ENCODE data around the gene ANK3. TPM values are rescaled to one million over a fixed set of nuclear protein-coding genes. Genes with fewer than 3 reads are reported as not detected.

The ANK3 gene
- total RNA-seq, 1 donor from 2014 or later, result 35.1 TPM

GRCh38 chr10:60246382-60246781 lies 143.3 kb downstream of the ANK3 start:
- Mint-ChIP-seq H3K9me3 (ENCODE audit: low read depth) (no peaks in the 10 kb centered on the region), H3K27ac (ENCODE audit: unreplicated experiment) (no peak overlapping the region), H3K36me3 (ENCODE audit: low read depth) (peaks cover 3% of the 10 kb centered on the region), H3K4me3 (ENCODE audit: unreplicated experiment) (no peak overlapping the region), H3K27me3 (ENCODE audit: low read depth) (no peaks in the 10 kb centered on the region), H3K4me1 (ENCODE audit: low read depth) (no peaks in the 10 kb centered on the region)
- no peak for DNase-seq (ENCODE audit: low spot score)
- TF ChIP-seq CTCF (IDR thresholded peaks at IDR 0.05), result no peak

- Mint-ChIP-seq H3K36me3 (ENCODE audit: low read depth) (no peaks in the 10 kb centered on the region), H3K4me3 (ENCODE audit: unreplicated experiment) (no peak overlapping the region), H3K27ac (ENCODE audit: unreplicated experiment) (no peak overlapping the region), H3K9me3 (ENCODE audit: low read depth) (no peaks in the 10 kb centered on the region), H3K27me3 (ENCODE audit: low read depth) (no peaks in the 10 kb centered on the region), H3K4me1 (ENCODE audit: low read depth) (peaks cover 28% of the 10 kb centered on the region)
- TF ChIP-seq CTCF (IDR thresholded peaks at IDR 0.05), result no peak
- DNase-seq (ENCODE audit: low spot score), result no peak
Measured at GRCh38 chr10:60239228-60239627, 150.4 kb downstream of the ANK3 start.

- Mint-ChIP-seq H3K9me3 (ENCODE audit: low read depth) (no peaks in the 10 kb centered on the region), H3K4me1 (ENCODE audit: low read depth) (peaks cover 28% of the 10 kb centered on the region), H3K36me3 (ENCODE audit: low read depth) (no peaks in the 10 kb centered on the region), H3K4me3 (ENCODE audit: unreplicated experiment) (no peak overlapping the region), H3K27me3 (ENCODE audit: low read depth) (no peaks in the 10 kb centered on the region), H3K27ac (ENCODE audit: unreplicated experiment) (no peak overlapping the region)
- DNase-seq (ENCODE audit: low spot score), result no peak
- no peak for TF ChIP-seq CTCF (IDR thresholded peaks at IDR 0.05)
Measured at GRCh38 chr10:60238759-60239100, 150.9 kb downstream of the ANK3 start.

GRCh38 chr10:60237977-60238758 lies 151.5 kb downstream of the ANK3 start:
- peaks cover 28% of the 10 kb centered on the region for H3K4me1 Mint-ChIP-seq (ENCODE audit: low read depth)
- no peaks in the 10 kb centered on the region for H3K27me3 Mint-ChIP-seq (ENCODE audit: low read depth)
- DNase-seq (ENCODE audit: low spot score), result no peak
- peak; percentile 64 for TF ChIP-seq CTCF (IDR thresholded peaks at IDR 0.05)
- no peaks in the 10 kb centered on the region for H3K9me3 Mint-ChIP-seq (ENCODE audit: low read depth)
- no peaks in the 10 kb centered on the region for H3K36me3 Mint-ChIP-seq (ENCODE audit: low read depth)
- H3K27ac Mint-ChIP-seq (ENCODE audit: unreplicated experiment), result no peak overlapping the region
- no peak overlapping the region for H3K4me3 Mint-ChIP-seq (ENCODE audit: unreplicated experiment)

GRCh38 chr10:60236869-60237524 lies 152.7 kb downstream of the ANK3 start:
- Mint-ChIP-seq H3K4me3 (ENCODE audit: unreplicated experiment) (no peak overlapping the region), H3K27me3 (ENCODE audit: low read depth) (no peaks in the 10 kb centered on the region), H3K4me1 (ENCODE audit: low read depth) (peaks cover 29% of the 10 kb centered on the region), H3K27ac (ENCODE audit: unreplicated experiment) (no peak overlapping the region), H3K9me3 (ENCODE audit: low read depth) (no peaks in the 10 kb centered on the region), H3K36me3 (ENCODE audit: low read depth) (peaks cover 4% of the 10 kb centered on the region)
- no peak for DNase-seq (ENCODE audit: low spot score)
- no peak for TF ChIP-seq CTCF (IDR thresholded peaks at IDR 0.05)
